Fibroblast of pulmonary artery (primary cell): ENCODE results near the gene RPUSD1.

ENCODE experiments used
- DNase-seq: peaks from one replicate; pipeline ENCODE4 v3.0.0-alpha.2; 2010; ENCODE audit warnings: low read depth
- H3K4me3 ChIP-seq: replicated peaks from 2 replicates; pipeline ENCODE4 v1.5.1; 2011; ENCODE audit warnings: low read depth, mild to moderate bottlenecking, control low read depth, low read length, moderate library complexity
- CTCF ChIP-seq: IDR thresholded peaks from 2 replicates; pipeline ENCODE4 v1.5.1; 2011; ENCODE audit warnings: mild to moderate bottlenecking, control low read depth, low read length, inconsistent platforms; ENCODE audit errors: missing control alignments

The RPUSD1 gene

GRCh38 chr16:765488-765865 lies 22.7 kb downstream of the RPUSD1 start:
- no peak for TF ChIP-seq CTCF
- DNase-seq = no peak
- no peak overlapping the region for H3K4me3 ChIP-seq

DNA sequence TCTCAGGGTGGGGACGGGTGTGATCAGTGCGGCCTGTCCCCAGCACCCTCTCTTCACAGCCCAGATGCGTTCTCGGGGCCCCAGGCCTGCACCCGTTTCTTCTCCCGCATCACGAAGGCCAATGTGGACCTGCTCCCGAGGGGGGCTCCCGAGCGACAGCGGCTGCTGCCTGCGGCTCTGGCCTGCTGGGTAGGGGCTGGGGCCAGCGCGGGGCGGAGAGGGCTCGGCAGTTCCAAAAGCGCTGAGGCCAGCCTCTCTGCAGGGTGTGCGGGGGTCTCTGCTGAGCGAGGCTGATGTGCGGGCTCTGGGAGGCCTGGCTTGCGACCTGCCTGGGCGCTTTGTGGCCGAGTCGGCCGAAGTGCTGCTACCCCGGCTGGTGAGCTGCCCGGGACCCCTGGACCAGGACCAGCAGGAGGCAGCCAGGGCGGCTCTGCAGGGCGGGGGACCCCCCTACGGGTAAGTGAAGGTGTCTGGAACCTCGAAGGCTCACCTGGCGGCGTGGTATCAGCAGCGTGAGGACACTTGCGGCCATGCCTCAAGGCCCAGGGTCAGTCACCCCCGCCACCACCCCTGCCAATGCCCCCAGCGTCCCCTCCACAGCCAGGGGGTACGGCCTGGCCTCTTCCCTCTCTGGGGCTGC lies 23.2 kb downstream of the RPUSD1 start:
- H3K4me3 ChIP-seq = no peak overlapping the region
- no peak for DNase-seq
- no peak for TF ChIP-seq CTCF

DNA sequence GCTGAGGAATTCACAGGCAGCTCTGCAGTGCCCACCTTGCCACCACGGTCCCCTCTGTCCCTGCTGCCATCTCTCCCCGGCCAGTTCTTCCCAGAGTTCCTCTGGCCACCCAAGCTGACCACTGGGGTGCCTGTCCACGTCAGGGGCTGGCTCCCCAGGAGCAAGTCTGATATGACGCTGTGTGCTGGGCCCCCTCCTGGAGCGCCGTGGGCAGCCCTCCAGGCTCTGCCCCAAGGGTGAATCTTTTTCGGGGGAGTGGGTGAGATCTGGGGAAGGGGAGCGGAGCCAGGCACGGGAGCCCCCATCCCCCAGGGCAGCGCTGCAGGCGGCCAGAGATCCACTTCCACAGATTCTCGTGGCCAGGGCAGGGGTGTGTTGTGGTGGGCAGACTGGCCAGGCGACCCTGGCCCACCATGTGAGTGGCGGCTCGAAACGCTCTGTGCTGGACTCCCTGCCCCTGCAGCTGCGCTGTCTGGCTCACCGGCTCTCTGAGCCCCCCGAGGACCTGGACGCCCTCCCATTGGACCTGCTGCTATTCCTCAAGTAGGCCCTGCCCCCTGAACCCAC lies 23.9 kb downstream of the RPUSD1 start:
- no peak for TF ChIP-seq CTCF
- no peak for DNase-seq
- H3K4me3 ChIP-seq = no peak overlapping the region

DNA sequence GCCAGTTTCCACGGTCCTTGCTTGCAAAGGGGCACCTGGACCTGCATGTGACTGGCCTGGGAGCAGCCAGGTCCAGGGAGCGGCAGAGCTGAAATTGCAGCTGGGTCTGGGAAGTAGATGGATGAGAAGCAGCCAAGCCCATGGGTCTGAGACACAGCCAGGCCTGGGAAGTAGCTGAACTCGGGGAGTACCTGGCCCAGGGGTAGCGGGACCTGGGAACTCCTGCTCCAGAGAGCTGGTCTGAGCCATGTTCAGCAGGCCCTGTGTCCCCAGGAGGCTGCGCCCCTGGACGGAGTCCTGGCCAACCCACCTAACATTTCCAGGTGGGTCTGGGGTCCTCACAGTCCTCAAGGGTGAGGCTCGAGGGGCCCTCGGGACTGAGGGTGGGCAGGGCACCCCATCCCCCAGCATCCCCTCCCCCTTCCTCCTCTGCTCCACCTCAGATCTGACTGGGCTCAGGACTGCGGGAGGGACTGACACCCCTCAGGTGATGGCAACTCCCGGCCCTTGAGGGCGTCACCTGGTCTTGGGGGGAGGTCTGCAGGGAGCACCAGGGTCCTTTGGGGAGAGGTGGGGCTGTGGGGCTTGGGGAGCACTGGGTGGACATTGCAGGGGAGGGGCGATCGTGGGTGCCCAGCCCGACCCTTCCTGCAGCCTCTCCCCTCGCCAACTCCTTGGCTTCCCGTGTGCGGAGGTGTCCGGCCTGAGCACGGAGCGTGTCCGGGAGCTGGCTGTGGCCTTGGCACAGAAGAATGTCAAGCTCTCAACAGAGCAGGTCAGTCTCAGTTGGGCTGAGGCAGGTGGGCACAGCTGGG lies 24.6 kb downstream of the RPUSD1 start:
- no peak for TF ChIP-seq CTCF
- DNase-seq = no peak

GRCh38 chr16:762595-763268 lies 25.4 kb downstream of the RPUSD1 start:
- H3K4me3 ChIP-seq = no peak overlapping the region
- DNase-seq = no peak
- no peak for TF ChIP-seq CTCF

More for the DNA sequence above, 24.6 kb downstream of the RPUSD1 start:
- no peak overlapping the region for H3K4me3 ChIP-seq

GRCh38 chr16:761625-762513 lies 26.3 kb downstream of the RPUSD1 start:
- no peak for DNase-seq
- no peak overlapping the region for H3K4me3 ChIP-seq
- no peak for TF ChIP-seq CTCF
